Measurements from ENCODE around the gene BRPF1.

BRPF1 gene

GRCh38 chr3:9754678-9755077, 23.1 kb downstream of the BRPF1 start:
- TF ChIP-seq YY1 (IDR thresholded peaks at IDR 0.05; ENCODE audit: low read depth) (no peak), CEBPB (IDR thresholded peaks at IDR 0.05) (no peak), RAD21 (IDR thresholded peaks at IDR 0.05; ENCODE audit: low read depth) (no peak), TAF1 (IDR thresholded peaks at IDR 0.05; ENCODE audit: low read depth) (no peak), CREB1 (IDR thresholded peaks at IDR 0.05; ENCODE audit: low read depth) (no peak), EGR1 (IDR thresholded peaks at IDR 0.05) (no peak), FOXM1 (IDR thresholded peaks at IDR 0.05; ENCODE audit: borderline replicate concordance, low read depth) (no peak)
- TF ChIP-seq, protein P1, sequence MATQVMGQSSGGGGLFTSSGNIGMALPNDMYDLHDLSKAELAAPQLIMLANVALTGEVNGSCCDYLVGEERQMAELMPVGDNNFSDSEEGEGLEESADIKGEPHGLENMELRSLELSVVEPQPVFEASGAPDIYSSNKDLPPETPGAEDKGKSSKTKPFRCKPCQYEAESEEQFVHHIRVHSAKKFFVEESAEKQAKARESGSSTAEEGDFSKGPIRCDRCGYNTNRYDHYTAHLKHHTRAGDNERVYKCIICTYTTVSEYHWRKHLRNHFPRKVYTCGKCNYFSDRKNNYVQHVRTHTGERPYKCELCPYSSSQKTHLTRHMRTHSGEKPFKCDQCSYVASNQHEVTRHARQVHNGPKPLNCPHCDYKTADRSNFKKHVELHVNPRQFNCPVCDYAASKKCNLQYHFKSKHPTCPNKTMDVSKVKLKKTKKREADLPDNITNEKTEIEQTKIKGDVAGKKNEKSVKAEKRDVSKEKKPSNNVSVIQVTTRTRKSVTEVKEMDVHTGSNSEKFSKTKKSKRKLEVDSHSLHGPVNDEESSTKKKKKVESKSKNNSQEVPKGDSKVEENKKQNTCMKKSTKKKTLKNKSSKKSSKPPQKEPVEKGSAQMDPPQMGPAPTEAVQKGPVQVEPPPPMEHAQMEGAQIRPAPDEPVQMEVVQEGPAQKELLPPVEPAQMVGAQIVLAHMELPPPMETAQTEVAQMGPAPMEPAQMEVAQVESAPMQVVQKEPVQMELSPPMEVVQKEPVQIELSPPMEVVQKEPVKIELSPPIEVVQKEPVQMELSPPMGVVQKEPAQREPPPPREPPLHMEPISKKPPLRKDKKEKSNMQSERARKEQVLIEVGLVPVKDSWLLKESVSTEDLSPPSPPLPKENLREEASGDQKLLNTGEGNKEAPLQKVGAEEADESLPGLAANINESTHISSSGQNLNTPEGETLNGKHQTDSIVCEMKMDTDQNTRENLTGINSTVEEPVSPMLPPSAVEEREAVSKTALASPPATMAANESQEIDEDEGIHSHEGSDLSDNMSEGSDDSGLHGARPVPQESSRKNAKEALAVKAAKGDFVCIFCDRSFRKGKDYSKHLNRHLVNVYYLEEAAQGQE (IDR thresholded peaks at IDR 0.05; ENCODE audit: low read depth) = no peak
- TF ChIP-seq, protein P2, sequence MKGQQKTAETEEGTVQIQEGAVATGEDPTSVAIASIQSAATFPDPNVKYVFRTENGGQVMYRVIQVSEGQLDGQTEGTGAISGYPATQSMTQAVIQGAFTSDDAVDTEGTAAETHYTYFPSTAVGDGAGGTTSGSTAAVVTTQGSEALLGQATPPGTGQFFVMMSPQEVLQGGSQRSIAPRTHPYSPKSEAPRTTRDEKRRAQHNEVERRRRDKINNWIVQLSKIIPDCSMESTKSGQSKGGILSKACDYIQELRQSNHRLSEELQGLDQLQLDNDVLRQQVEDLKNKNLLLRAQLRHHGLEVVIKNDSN (IDR thresholded peaks at IDR 0.05) = no peak

DNA sequence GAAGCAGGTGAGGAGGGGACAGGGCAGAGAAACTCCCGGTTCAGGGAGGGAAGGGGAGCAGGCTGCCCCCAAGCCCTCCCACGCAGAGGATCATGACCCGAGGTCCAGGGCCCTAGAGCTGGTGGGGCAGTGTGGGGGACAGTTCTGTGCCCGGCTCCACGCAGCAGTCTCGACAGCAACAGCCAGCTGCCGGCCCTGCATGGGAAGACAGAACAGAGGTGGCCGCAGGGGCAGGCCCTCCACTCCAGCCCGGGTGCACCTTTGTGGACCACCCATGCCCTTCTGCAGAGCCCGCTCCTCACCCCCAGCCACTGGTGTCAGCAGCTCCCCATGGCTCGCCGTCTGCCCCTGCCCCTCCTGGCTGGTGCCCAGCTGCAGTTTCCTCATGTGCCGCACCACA, 25.9 kb downstream of the BRPF1 start:
- TF ChIP-seq EGR1 (IDR thresholded peaks at IDR 0.05) (no peak), RAD21 (IDR thresholded peaks at IDR 0.05; ENCODE audit: low read depth) (no peak), ZBTB7A (IDR thresholded peaks at IDR 0.05; ENCODE audit: low read depth) (no peak), TEAD4 (IDR thresholded peaks at IDR 0.05) (no peak), TCF12 (IDR thresholded peaks at IDR 0.05; ENCODE audit: low read depth) (no peak), FOXM1 (IDR thresholded peaks at IDR 0.05; ENCODE audit: borderline replicate concordance, low read depth) (no peak), CEBPB (IDR thresholded peaks at IDR 0.05) (no peak), TAF1 (IDR thresholded peaks at IDR 0.05; ENCODE audit: low read depth) (no peak), EP300 (IDR thresholded peaks at IDR 0.05; ENCODE audit: borderline replicate concordance) (no peak), NFIC (IDR thresholded peaks at IDR 0.05) (no peak), YY1 (IDR thresholded peaks at IDR 0.05; ENCODE audit: low read depth) (no peak), CREB1 (IDR thresholded peaks at IDR 0.05; ENCODE audit: low read depth) (no peak)
- TF ChIP-seq, protein P2 (IDR thresholded peaks at IDR 0.05) = no peak
- TF ChIP-seq, protein P3, sequence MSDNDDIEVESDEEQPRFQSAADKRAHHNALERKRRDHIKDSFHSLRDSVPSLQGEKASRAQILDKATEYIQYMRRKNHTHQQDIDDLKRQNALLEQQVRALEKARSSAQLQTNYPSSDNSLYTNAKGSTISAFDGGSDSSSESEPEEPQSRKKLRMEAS (IDR thresholded peaks at IDR 0.05) = no peak
- TF ChIP-seq, protein P1 (IDR thresholded peaks at IDR 0.05; ENCODE audit: low read depth) = no peak

- TF ChIP-seq TAF1 (IDR thresholded peaks at IDR 0.05; ENCODE audit: low read depth) (no peak), TEAD4 (IDR thresholded peaks at IDR 0.05) (no peak), EGR1 (IDR thresholded peaks at IDR 0.05) (no peak), TCF12 (IDR thresholded peaks at IDR 0.05; ENCODE audit: low read depth) (no peak), CEBPB (IDR thresholded peaks at IDR 0.05) (no peak), FOXM1 (IDR thresholded peaks at IDR 0.05; ENCODE audit: borderline replicate concordance, low read depth) (no peak), EP300 (IDR thresholded peaks at IDR 0.05; ENCODE audit: borderline replicate concordance) (no peak), RAD21 (IDR thresholded peaks at IDR 0.05; ENCODE audit: low read depth) (no peak), NFIC (IDR thresholded peaks at IDR 0.05) (no peak), YY1 (IDR thresholded peaks at IDR 0.05; ENCODE audit: low read depth) (no peak), CREB1 (IDR thresholded peaks at IDR 0.05; ENCODE audit: low read depth) (no peak), ZBTB7A (IDR thresholded peaks at IDR 0.05; ENCODE audit: low read depth) (no peak)
- TF ChIP-seq, protein P2 (IDR thresholded peaks at IDR 0.05) = no peak
- TF ChIP-seq, protein P3 (IDR thresholded peaks at IDR 0.05) = no peak
- TF ChIP-seq, protein P1 (IDR thresholded peaks at IDR 0.05; ENCODE audit: low read depth) = no peak
Measured at GRCh38 chr3:9760779-9761505, 29.4 kb downstream of the BRPF1 start.

Data from Ishikawa (cell line).